Lung (tissue), 12 donors: Measurements from ENCODE around the gene NR6A1. TPM values are rescaled to one million over a fixed set of nuclear protein-coding genes. Genes with fewer than 3 reads are reported as not detected.
"Not testable (repeated sequence)": the region's sequence is repeated elsewhere in the genome, so short reads cannot be mapped to it uniquely, and the experiment has no call there.

Experiments used
- ATAC-seq: fragments of 200-7000 bp; cut with Tn5 transposase; one replicate; pipeline ENCODE4 v1.9.1; 2020; ENCODE audit warnings: moderate number of reproducible peaks; ENCODE audit not compliant: insufficient read depth, low FRiP score
- DNase-seq, 3 donors: peaks; one replicate each; pipeline ENCODE4 v3.0.0-alpha.2; 2013 to 2017
- H3K27ac ChIP-seq, 2 donors: one replicate each; pipeline ENCODE4 v1.5.1; 2013; ENCODE audit warnings: mild to moderate bottlenecking in 2 of 2, moderate library complexity in 2 of 2, control low read depth in 1 of 2, inconsistent platforms in 1 of 2, low read depth in 1 of 2, low read length in 1 of 2
- H3K27me3 ChIP-seq, 3 donors: one replicate each; pipeline ENCODE4 v1.5.1; 2013; ENCODE audit warnings: low read length in 2 of 3; ENCODE audit not compliant: control insufficient read depth in 3 of 3, insufficient read depth in 3 of 3
- H3K36me3 ChIP-seq, 4 donors: one replicate each; pipeline ENCODE4 v1.5.1; 2013; ENCODE audit warnings: low read length in 4 of 4, mild to moderate bottlenecking in 1 of 4, moderate library complexity in 1 of 4; ENCODE audit not compliant: control insufficient read depth in 4 of 4, insufficient read depth in 4 of 4
- H3K4me1 ChIP-seq, 5 donors: one replicate each; pipeline ENCODE4 v1.5.1; 2013; ENCODE audit warnings: low read length in 5 of 5, mild to moderate bottlenecking in 2 of 5, moderate library complexity in 1 of 5; ENCODE audit not compliant: control insufficient read depth in 5 of 5, insufficient read depth in 5 of 5
- H3K4me3 ChIP-seq: one replicate; pipeline ENCODE4 v1.5.1; 2013; ENCODE audit warnings: mild to moderate bottlenecking, control low read depth, moderate library complexity
- H3K9ac ChIP-seq, 2 donors: one replicate each; pipeline ENCODE4 v1.5.1; 2013; ENCODE audit warnings: low read length in 2 of 2, control low read depth in 1 of 2; ENCODE audit not compliant: insufficient read depth in 1 of 2
- H3K9me3 ChIP-seq, 4 donors: one replicate each; pipeline ENCODE4 v1.5.1; 2013; ENCODE audit warnings: low read length in 3 of 4, mild to moderate bottlenecking in 1 of 4, moderate library complexity in 1 of 4; ENCODE audit not compliant: control insufficient read depth in 4 of 4, insufficient read depth in 3 of 4
- WGBS, 2 donors: extraction: QIAGEN DNeasy Blood & Tissue Kit; methylation state at CpG; one replicate each; pipeline ENCODE4 v1.1.7; 2013; 5-methylcytosine and 5-hydroxymethylcytosine counted together
- polyA plus RNA-seq, 2 donors: library from polyadenylated mRNA; stranded (reverse); fragments of 200-250 nt; gene quantifications; one replicate each; pipeline ENCODE4 v1.2.1, GENCODE V29; 2013
- total RNA-seq, 2 donors: library from RNA; depleted of rRNA in 1 of 2; stranded (reverse); fragments of >200 nt in 1 of 2; gene quantifications; one replicate each; pipeline ENCODE4 v1.2.1, GENCODE V29; 2014 to 2021
- TF ChIP-seq, protein P1 (sequence below): IDR thresholded peaks from 2 replicates; pipeline ENCODE4 v1.5.1; 2012; ENCODE audit warnings: mild to moderate bottlenecking; ENCODE audit errors: control extremely low read depth, extremely low read depth
- donor health status: control.
- donor health status: control.
- donor health status: Bipolar disorder and iron deficiency.
- donor health status: healthy.
- donor health status: DM: yes; HTN: yes; CAD: no.

Gene NR6A1
- total and polyA plus RNA-seq, 4 donors: 0.94 to 4.0 (median 2.4) TPM

DNA sequence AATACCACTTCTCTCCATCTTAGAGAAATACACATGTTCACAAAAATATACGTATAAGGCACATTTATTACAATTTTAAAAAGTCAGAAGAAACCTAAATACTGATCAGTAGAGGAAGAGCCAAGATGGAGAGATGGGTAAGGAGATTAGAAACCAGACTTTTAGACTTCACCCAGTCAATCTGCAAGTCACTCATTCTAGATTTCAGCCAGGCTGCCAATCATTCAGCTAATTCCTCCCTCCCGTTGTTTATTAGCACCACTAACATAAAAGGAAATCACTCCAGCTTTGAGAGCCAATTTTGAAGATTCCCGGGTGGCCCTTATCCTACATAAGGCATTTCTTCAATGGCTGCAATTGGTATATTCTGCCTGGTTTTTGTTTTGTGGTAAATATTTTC, 154.2 kb downstream of the NR6A1 start:
- no peak for DNase-seq
- Histone ChIP-seq H3K27ac (no peak overlapping the region), H3K9me3 (no peaks in the 10 kb centered on the region), H3K4me1 (peaks cover 0 to 2% (median 0%) of the 10 kb centered on the region in 5 donors), H3K9ac (no peak overlapping the region), H3K4me3 (no peak overlapping the region), H3K27me3 (no peaks in the 10 kb centered on the region), H3K36me3 (no peaks in the 10 kb centered on the region)
- TF ChIP-seq, protein P1, sequence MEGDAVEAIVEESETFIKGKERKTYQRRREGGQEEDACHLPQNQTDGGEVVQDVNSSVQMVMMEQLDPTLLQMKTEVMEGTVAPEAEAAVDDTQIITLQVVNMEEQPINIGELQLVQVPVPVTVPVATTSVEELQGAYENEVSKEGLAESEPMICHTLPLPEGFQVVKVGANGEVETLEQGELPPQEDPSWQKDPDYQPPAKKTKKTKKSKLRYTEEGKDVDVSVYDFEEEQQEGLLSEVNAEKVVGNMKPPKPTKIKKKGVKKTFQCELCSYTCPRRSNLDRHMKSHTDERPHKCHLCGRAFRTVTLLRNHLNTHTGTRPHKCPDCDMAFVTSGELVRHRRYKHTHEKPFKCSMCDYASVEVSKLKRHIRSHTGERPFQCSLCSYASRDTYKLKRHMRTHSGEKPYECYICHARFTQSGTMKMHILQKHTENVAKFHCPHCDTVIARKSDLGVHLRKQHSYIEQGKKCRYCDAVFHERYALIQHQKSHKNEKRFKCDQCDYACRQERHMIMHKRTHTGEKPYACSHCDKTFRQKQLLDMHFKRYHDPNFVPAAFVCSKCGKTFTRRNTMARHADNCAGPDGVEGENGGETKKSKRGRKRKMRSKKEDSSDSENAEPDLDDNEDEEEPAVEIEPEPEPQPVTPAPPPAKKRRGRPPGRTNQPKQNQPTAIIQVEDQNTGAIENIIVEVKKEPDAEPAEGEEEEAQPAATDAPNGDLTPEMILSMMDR: no peak
- WGBS, 2 donors: 61 to 80% methylated on average over 3 of the region's 3 CpGs
- no peak for ATAC-seq

DNA sequence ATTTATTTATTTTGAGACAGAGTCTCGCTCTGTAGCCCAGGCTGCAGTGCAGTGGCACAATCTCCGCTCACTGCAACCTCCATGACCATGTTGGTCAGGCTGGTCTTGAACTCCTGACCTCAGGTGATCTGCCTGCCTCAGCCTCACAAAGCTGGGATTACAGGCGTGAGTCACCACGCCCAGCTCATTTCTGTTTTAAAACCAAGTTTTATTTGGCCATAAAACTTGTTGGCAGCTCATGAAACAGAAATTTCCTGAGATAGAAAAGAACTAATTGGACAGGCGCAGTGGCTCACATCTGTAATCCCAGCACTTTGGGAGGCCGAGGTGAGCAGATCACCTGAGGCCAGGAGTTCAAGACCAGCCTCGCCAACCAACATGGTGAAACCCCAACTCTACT, 155.3 kb downstream of the NR6A1 start:
- not testable (repeated sequence) for H3K9ac ChIP-seq, H3K27ac ChIP-seq, H3K4me1 ChIP-seq, ATAC-seq, H3K9me3 ChIP-seq, DNase-seq, H3K4me3 ChIP-seq, H3K27me3 ChIP-seq, H3K36me3 ChIP-seq
- WGBS, 2 donors: 94 to 95% methylated on average over 7 of the region's 7 CpGs

DNA sequence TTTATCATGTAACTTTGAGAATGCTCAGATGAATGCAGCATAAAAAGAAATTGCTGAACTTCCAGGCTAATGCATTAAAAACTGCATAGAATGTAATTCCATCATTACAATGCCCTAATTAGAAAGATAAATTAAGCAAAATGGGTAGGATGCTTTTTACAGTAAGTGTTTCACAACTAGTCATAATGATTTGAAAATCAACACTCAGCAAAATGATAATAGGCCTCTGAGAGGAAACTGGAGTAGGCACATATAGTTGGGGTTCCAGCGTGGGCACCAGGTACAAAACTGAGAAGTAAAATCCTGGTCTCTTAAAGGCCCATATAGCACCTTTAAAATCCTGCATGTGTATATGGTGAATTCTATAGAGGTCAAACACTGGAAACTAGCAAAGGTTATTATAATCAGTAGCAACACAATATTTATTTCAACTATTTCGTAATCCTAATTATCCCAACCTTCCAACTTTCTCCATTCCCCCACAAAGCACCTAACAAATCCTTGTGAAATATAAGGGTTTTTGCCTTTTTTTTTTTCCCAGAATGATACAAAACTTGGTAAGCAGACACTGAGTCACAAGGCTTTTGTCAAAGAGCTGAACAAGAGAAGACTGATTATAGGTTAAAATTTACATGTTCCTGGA, 155.9 kb downstream of the NR6A1 start:
- Histone ChIP-seq H3K9me3 (no peaks in the 10 kb centered on the region), H3K36me3 (no peaks in the 10 kb centered on the region), H3K4me1 (peaks cover 0 to 2% (median 0%) of the 10 kb centered on the region in 5 donors), H3K9ac (no peak overlapping the region), H3K4me3 (no peak overlapping the region), H3K27me3 (no peaks in the 10 kb centered on the region), H3K27ac (no peak overlapping the region)
- no peak for DNase-seq
- no peak for ATAC-seq
- TF ChIP-seq, protein P1: no peak
- WGBS, 2 donors: 70 to 72% methylated on average over 2 of the region's 2 CpGs

DNA sequence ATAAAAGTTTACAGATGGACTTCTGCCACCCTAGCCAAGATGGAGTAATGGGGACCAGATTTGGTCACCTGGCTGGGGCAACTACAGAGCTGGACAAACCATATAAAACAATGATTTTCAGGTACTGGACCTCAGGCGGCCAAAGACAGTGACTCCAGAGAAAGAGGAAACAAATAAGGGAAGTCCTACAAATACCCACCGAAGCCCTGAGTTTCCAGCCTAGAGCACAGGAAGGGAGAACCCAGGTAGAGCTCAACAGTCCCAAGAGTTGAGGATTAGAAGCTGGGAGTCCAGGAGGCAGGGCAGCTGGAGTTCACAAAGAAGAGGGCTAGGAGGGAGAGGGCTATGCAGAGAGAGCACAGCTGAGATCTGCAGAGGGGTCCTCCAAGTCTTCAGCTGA, 157.3 kb downstream of the NR6A1 start:
- DNase-seq (no peak), ATAC-seq (no peak)
- TF ChIP-seq, protein P1: no peak
- no peaks in the 10 kb centered on the region for H3K36me3 ChIP-seq
- H3K4me3 ChIP-seq: no peak overlapping the region
- 20 to 51% methylated on average over 2 of the region's 2 CpGs for WGBS, 2 donors
- no peaks in the 10 kb centered on the region for H3K27me3 ChIP-seq
- no peak overlapping the region for H3K9ac ChIP-seq
- H3K27ac ChIP-seq: no peak overlapping the region
- no peaks in the 10 kb centered on the region for H3K9me3 ChIP-seq
- peaks cover 0 to 2% (median 0%) of the 10 kb centered on the region in 5 donors for H3K4me1 ChIP-seq
